DND-41 (cell line): ENCODE results near the gene HSBP1.

Experiments used
- ATAC-seq: fragments of 200-7000 bp; cut with Tn5 transposase; 3 replicates; pipeline ENCODE4 v1.9.1; 2021; ENCODE audit warnings: low read depth; ENCODE audit not compliant: insufficient read depth
- DNase-seq: peaks from one replicate; pipeline ENCODE4 v3.0.0-alpha.2; 2020
- H2AFZ ChIP-seq: 2 replicates; pipeline ENCODE4 v1.6.0; 2012; ENCODE audit warnings: low read depth, low read length
- H3K27ac ChIP-seq: 2 replicates; pipeline ENCODE4 v1.5.1; 2012; ENCODE audit warnings: low read length, inconsistent platforms
- H3K27me3 ChIP-seq: fragments of 200-600 bp; sonication (generic); 2 replicates; pipeline ENCODE4 v1.6.0; 2012; ENCODE audit warnings: low read length, mild to moderate bottlenecking, inconsistent platforms; ENCODE audit not compliant: insufficient read depth, poor library complexity
- H3K36me3 ChIP-seq: 2 replicates; pipeline ENCODE4 v1.5.1; 2012; ENCODE audit warnings: low read length, inconsistent platforms; ENCODE audit not compliant: insufficient read depth
- H3K4me1 ChIP-seq: 2 replicates; pipeline ENCODE4 v1.5.1; 2012; ENCODE audit warnings: mild to moderate bottlenecking, low read length; ENCODE audit not compliant: insufficient read depth
- H3K4me2 ChIP-seq: 2 replicates; pipeline ENCODE4 v1.6.0; 2012; ENCODE audit warnings: mild to moderate bottlenecking, moderate library complexity, low read length, inconsistent platforms; ENCODE audit not compliant: insufficient read depth
- H3K4me3 ChIP-seq, 2 experiments: fragments of 200-600 bp in 1 of 2; shearing (Covaris generic) in 1 of 2; 2 replicates each; pipeline ENCODE4 v1.5.1; 2012 to 2016; ENCODE audit warnings: inconsistent platforms in 2 of 2, low read length in 2 of 2, mild to moderate bottlenecking in 2 of 2, low read depth in 1 of 2, moderate library complexity in 1 of 2
- H3K79me2 ChIP-seq: 2 replicates; pipeline ENCODE4 v1.6.0; 2012; ENCODE audit warnings: low read length, inconsistent platforms; ENCODE audit not compliant: insufficient read depth
- H3K9ac ChIP-seq: 2 replicates; pipeline ENCODE4 v1.6.0; 2012; ENCODE audit warnings: low read depth, mild to moderate bottlenecking, inconsistent platforms, low read length, moderate library complexity
- H3K9me3 ChIP-seq: 2 replicates; pipeline ENCODE4 v1.5.1; 2012; ENCODE audit warnings: low read length, moderate library complexity, mild to moderate bottlenecking, inconsistent platforms; ENCODE audit not compliant: insufficient read depth, severe bottlenecking
- H4K20me1 ChIP-seq: 2 replicates; pipeline ENCODE4 v1.6.0; 2012; ENCODE audit warnings: low read length; ENCODE audit not compliant: insufficient read depth
- CTCF ChIP-seq: IDR thresholded peaks from 2 replicates; pipeline ENCODE4 v1.5.1; 2012; ENCODE audit warnings: borderline replicate concordance, low read length, moderate library complexity, mild to moderate bottlenecking; ENCODE audit not compliant: poor library complexity, severe bottlenecking; ENCODE audit errors: extremely low read depth
- EZH2 ChIP-seq: IDR thresholded peaks from 3 replicates; pipeline ENCODE4 v1.6.1; 2012; ENCODE audit warnings: borderline replicate concordance, low read depth, mild to moderate bottlenecking, moderate library complexity, low read length, inconsistent platforms; ENCODE audit not compliant: severe bottlenecking

HSBP1 gene

GRCh38 chr16:83830091-83830768, 22.5 kb downstream of the HSBP1 start:
- Histone ChIP-seq H3K27me3 (no peaks in the 10 kb centered on the region), H3K36me3 (no peaks in the 10 kb centered on the region), H3K27ac (no peak overlapping the region), H3K4me2 (no peak overlapping the region), H3K4me1 (peaks cover 4% of the 10 kb centered on the region; the same call in 1 of the 2 replicates), H2AFZ (no peak overlapping the region), H3K79me2 (no peaks in the 10 kb centered on the region), H4K20me1 (no peaks in the 10 kb centered on the region), H3K9ac (no peak overlapping the region), H3K9me3 (no peaks in the 10 kb centered on the region), H3K4me3 (no peak overlapping the region)
- no peak for DNase-seq
- no peak for ATAC-seq
- TF ChIP-seq EZH2 (no peak), CTCF (no peak)

GRCh38 chr16:83830769-83831455, 23.1 kb downstream of the HSBP1 start:
- Histone ChIP-seq H4K20me1 (no peaks in the 10 kb centered on the region), H3K27me3 (no peaks in the 10 kb centered on the region), H3K4me1 (peaks cover 8% of the 10 kb centered on the region), H3K9ac (no peak overlapping the region), H3K9me3 (no peaks in the 10 kb centered on the region), H2AFZ (no peak overlapping the region), H3K4me2 (no peak overlapping the region), H3K36me3 (no peaks in the 10 kb centered on the region), H3K27ac (no peak overlapping the region), H3K4me3 (no peak overlapping the region), H3K79me2 (no peaks in the 10 kb centered on the region)
- no peak for TF ChIP-seq EZH2
- TF ChIP-seq CTCF, result no peak
- no peak for ATAC-seq
- DNase-seq, result no peak

- no peak for DNase-seq
- Histone ChIP-seq H2AFZ (no peak overlapping the region), H4K20me1 (no peaks in the 10 kb centered on the region), H3K9ac (no peak overlapping the region), H3K27ac (no peak overlapping the region), H3K27me3 (no peaks in the 10 kb centered on the region), H3K9me3 (no peaks in the 10 kb centered on the region), H3K4me2 (no peak overlapping the region), H3K4me1 (peaks cover 10% of the 10 kb centered on the region), H3K36me3 (no peaks in the 10 kb centered on the region), H3K4me3 (no peak overlapping the region), H3K79me2 (no peaks in the 10 kb centered on the region)
- no peak for ATAC-seq
- no peak for TF ChIP-seq EZH2
- no peak for TF ChIP-seq CTCF
Measured at GRCh38 chr16:83831456-83831987, 23.7 kb downstream of the HSBP1 start.
